Esophagus muscularis mucosa (tissue), 4 donors: ENCODE measurements around the gene MAZ.

ENCODE experiments used
- EP300 ChIP-seq: sonication (generic); formaldehyde crosslinking; IDR thresholded peaks from one replicate; pipeline ENCODE4 v1.6.1; 2017; ENCODE audit warnings: antibody characterized with exemption
- POLR2A ChIP-seq: fragments of 450-650 bp; IDR thresholded peaks from one replicate; pipeline ENCODE4 v1.6.1; 2017; ENCODE audit warnings: antibody characterized with exemption, moderate library complexity, mild to moderate bottlenecking, low read depth
- POLR2AphosphoS5 ChIP-seq, 2 donors: sonication (generic); formaldehyde crosslinking; IDR thresholded peaks; one replicate each; pipeline ENCODE4 v1.6.1; 2017; ENCODE audit warnings: antibody characterized with exemption in 2 of 2
- TF ChIP-seq, protein P1 (sequence below), 3 experiments: fragments of 200-600 bp in 2 of 3; fragments of 450-650 bp in 1 of 3; sonication (generic) in 2 of 3; IDR thresholded peaks; one replicate each; pipeline ENCODE4 v1.5.1; 2017 to 2019; ENCODE audit warnings: antibody characterized with exemption in 3 of 3, mild to moderate bottlenecking in 2 of 3, moderate library complexity in 1 of 3

DNA sequence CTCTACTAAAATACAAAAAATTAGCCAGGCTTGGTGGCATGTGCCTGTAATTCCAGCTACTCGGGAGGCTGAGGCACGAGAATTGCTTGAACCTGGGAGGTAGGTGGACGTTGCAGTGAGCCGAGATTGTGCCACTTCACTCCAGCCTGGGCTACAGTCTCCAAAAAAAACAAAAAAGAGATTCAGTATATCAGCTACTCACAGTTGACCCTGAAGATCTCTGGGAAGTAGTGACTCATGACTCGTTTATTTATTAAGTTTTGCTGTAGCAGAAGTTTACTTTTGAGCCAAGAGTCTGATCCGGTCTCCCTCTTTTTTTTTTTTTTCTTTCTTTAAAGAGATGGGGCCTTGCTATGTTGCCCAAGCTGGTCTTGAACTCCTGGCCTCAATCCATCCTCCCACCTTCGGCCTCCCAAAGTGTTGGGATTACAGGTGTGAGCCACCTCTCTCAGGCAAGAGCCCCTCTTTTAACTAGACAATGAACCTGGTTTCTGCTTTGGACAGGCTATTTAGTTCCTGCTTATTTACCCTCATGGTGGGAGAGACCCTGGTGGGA is 18.3 kb downstream of the MAZ start:
- TF ChIP-seq POLR2A (no peak), EP300 (no peak), POLR2AphosphoS5 (IDR thresholded peaks at IDR 0.05) (no peak)
- TF ChIP-seq, protein P1, sequence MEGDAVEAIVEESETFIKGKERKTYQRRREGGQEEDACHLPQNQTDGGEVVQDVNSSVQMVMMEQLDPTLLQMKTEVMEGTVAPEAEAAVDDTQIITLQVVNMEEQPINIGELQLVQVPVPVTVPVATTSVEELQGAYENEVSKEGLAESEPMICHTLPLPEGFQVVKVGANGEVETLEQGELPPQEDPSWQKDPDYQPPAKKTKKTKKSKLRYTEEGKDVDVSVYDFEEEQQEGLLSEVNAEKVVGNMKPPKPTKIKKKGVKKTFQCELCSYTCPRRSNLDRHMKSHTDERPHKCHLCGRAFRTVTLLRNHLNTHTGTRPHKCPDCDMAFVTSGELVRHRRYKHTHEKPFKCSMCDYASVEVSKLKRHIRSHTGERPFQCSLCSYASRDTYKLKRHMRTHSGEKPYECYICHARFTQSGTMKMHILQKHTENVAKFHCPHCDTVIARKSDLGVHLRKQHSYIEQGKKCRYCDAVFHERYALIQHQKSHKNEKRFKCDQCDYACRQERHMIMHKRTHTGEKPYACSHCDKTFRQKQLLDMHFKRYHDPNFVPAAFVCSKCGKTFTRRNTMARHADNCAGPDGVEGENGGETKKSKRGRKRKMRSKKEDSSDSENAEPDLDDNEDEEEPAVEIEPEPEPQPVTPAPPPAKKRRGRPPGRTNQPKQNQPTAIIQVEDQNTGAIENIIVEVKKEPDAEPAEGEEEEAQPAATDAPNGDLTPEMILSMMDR (IDR thresholded peaks at IDR 0.05), result no peak
